GM23338 (cell line): ENCODE results near the gene TYMP. TPM values are rescaled to one million over a fixed set of nuclear protein-coding genes. Genes with fewer than 3 reads are reported as not detected.
A peak's percentile ranks its signal among the peaks of the same experiment; 100 is the strongest.

Experiments
- ATAC-seq: fragments of 200-7000 bp; cut with Tn5 transposase; 3 replicates; pipeline ENCODE4 v1.9.1; 2020
- DNase-seq: peaks from one replicate; pipeline ENCODE4 v3.0.0-alpha.2; 2015; ENCODE audit warnings: low spot score
- H2AFZ ChIP-seq: fragments of 200-600 bp; sonication (generic); 2 replicates; pipeline ENCODE4 v1.8.0; 2016; ENCODE audit warnings: antibody characterized with exemption, mild to moderate bottlenecking, moderate library complexity
- H3F3A ChIP-seq: fragments of 200-600 bp; sonication (generic); replicated peaks from 2 replicates; pipeline ENCODE4 v1.8.0; 2017; ENCODE audit warnings: antibody characterized with exemption, mixed run types, low read depth
- H3K27ac ChIP-seq: fragments of 200-600 bp; sonication (generic); 2 replicates; pipeline ENCODE4 v1.6.1; 2016; ENCODE audit warnings: low read depth
- H3K27me3 ChIP-seq: fragments of 200-600 bp; sonication (generic); 2 replicates; pipeline ENCODE4 v1.8.0; 2016; ENCODE audit warnings: mild to moderate bottlenecking, mixed run types, moderate library complexity; ENCODE audit not compliant: insufficient read depth
- H3K36me3 ChIP-seq: fragments of 200-600 bp; sonication (generic); 2 replicates; pipeline ENCODE4 v1.8.0; 2016; ENCODE audit warnings: mild to moderate bottlenecking; ENCODE audit not compliant: insufficient read depth
- H3K4me1 ChIP-seq: fragments of 200-600 bp; sonication (generic); 2 replicates; pipeline ENCODE4 v1.8.0; 2016; ENCODE audit warnings: mild to moderate bottlenecking, moderate library complexity; ENCODE audit not compliant: insufficient read depth
- H3K4me2 ChIP-seq: fragments of 200-600 bp; sonication (generic); 2 replicates; pipeline ENCODE4 v1.7.1; 2017; ENCODE audit warnings: mixed run types
- H3K4me3 ChIP-seq: fragments of 200-600 bp; sonication (generic); 2 replicates; pipeline ENCODE4 v1.6.1; 2016; ENCODE audit warnings: mixed run types
- H3K79me2 ChIP-seq: fragments of 200-600 bp; sonication (generic); replicated peaks from 2 replicates; pipeline ENCODE4 v1.8.0; 2017; ENCODE audit warnings: mild to moderate bottlenecking; ENCODE audit not compliant: insufficient read depth
- H3K9me2 ChIP-seq: fragments of 200-600 bp; sonication (generic); 2 replicates; pipeline ENCODE4 v1.8.0; 2017; ENCODE audit not compliant: insufficient read depth
- H4K20me1 ChIP-seq: fragments of 200-600 bp; sonication (generic); replicated peaks from 2 replicates; pipeline ENCODE4 v1.8.0; 2017; ENCODE audit warnings: mild to moderate bottlenecking; ENCODE audit not compliant: insufficient read depth
- H3K27ac Mint-ChIP-seq: 2 replicates; pipeline ENCODE4 v1.8.0; 2020; ENCODE audit warnings: inconsistent platforms, mild to moderate bottlenecking, moderate library complexity, mixed read lengths
- H3K27me3 Mint-ChIP-seq: 3 replicates; pipeline ENCODE4 v1.8.0; 2022; ENCODE audit warnings: low read depth, mild to moderate bottlenecking, moderate library complexity, mixed read lengths, inconsistent platforms; ENCODE audit not compliant: insufficient read depth, poor library complexity
- H3K36me3 Mint-ChIP-seq: 3 replicates; pipeline ENCODE4 v1.8.0; 2021; ENCODE audit warnings: low read depth, mild to moderate bottlenecking, inconsistent platforms, moderate library complexity, mixed read lengths
- H3K4me1 Mint-ChIP-seq: 3 replicates; pipeline ENCODE4 v1.8.0; 2020; ENCODE audit warnings: mild to moderate bottlenecking, inconsistent platforms, mixed read lengths
- H3K4me3 Mint-ChIP-seq: 3 replicates; pipeline ENCODE4 v1.8.0; 2021; ENCODE audit warnings: moderate library complexity, mild to moderate bottlenecking, inconsistent platforms, mixed read lengths
- H3K9me3 Mint-ChIP-seq: 3 replicates; pipeline ENCODE4 v1.8.0; 2020; ENCODE audit warnings: moderate library complexity, mild to moderate bottlenecking, inconsistent platforms, mixed read lengths
- CTCF ChIP-seq, 2 experiments: fragments of 200-600 bp in 1 of 2; sonication (generic) in 1 of 2; conservative IDR thresholded peaks; 2 replicates each; pipeline versions ENCODE4 v1.5.1 to v1.6.1; 2016 to 2017; ENCODE audit warnings: antibody characterized with exemption in 2 of 2, low read depth in 2 of 2, mild to moderate bottlenecking in 2 of 2, moderate library complexity in 1 of 2
- EZH2 ChIP-seq: fragments of 200-600 bp; sonication (generic); IDR thresholded peaks from one replicate; pipeline ENCODE4 v1.8.0; 2017; ENCODE audit warnings: antibody characterized with exemption, mild to moderate bottlenecking, low read depth; ENCODE audit not compliant: unreplicated experiment
- STAT1 ChIP-seq: IDR thresholded peaks from one replicate; pipeline ENCODE4 v1.6.1; 2016; ENCODE audit warnings: antibody characterized with exemption; ENCODE audit not compliant: unreplicated experiment
- ZNF462 ChIP-seq: fragments of 250-450 bp; sonication (Bioruptor Pico); IDR thresholded peaks from 2 replicates; pipeline ENCODE4 v1.5.0; 2020; ENCODE audit warnings: mild to moderate bottlenecking, moderate library complexity
- polyA plus RNA-seq: library from polyadenylated mRNA; unstranded; fragments of >200 nt; fragmentation: Nextera tagmentation; extraction: Ambion mirVana; gene quantifications from 2 replicates; pipeline ENCODE4 v1.2.1, GENCODE V29; 2016
- total RNA-seq: library from RNA; depleted of rRNA; stranded (reverse); fragments of >200 nt; shearing (Covaris generic); gene quantifications from 2 replicates; pipeline ENCODE4 v1.2.3, GENCODE V29; 2014

TYMP gene
- total and polyA plus RNA-seq, 2 experiments from 2014 or later: 0.28 to 1.8 TPM

- H3K4me1 ChIP-seq: 0 out of 2 replicates have a peak, but pooled peaks cover 4% of the 10 kb centered on the region
- ATAC-seq: peak; percentile 53
- H3K4me2 ChIP-seq: peak overlapping the region; percentile 87
- H3F3A ChIP-seq: no peaks in the 10 kb centered on the region; the same call in 1 of the 2 replicates
- peak overlapping the region; percentile 83; the same call in 1 of the 2 replicates for H2AFZ ChIP-seq
- Mint-ChIP-seq H3K4me1 (peaks cover 5% of the 10 kb centered on the region; the same call in 2 of the 3 replicates), H3K36me3 (no peaks in the 10 kb centered on the region), H3K27ac (no peak overlapping the region), H3K9me3 (no peaks in the 10 kb centered on the region; the same call in 2 of the 3 replicates), H3K27me3 (peaks cover 73% of the 10 kb centered on the region), H3K4me3 (peak overlapping the region; percentile 62)
- H3K4me3 ChIP-seq: peak overlapping the region; percentile 66
- H3K36me3 ChIP-seq: no peaks in the 10 kb centered on the region
- no peak overlapping the region for H3K27ac ChIP-seq
- no peaks in the 10 kb centered on the region; the same call in none of the 2 replicates for H4K20me1 ChIP-seq
- H3K9me2 ChIP-seq: no peaks in the 10 kb centered on the region
- DNase-seq: peak; percentile 76
- no peaks in the 10 kb centered on the region for H3K79me2 ChIP-seq
- TF ChIP-seq EZH2 (peak; percentile 57), CTCF (conservative IDR thresholded peaks at IDR 0.05; ENCODE audit: low read depth in 2 of 2) (no peak)
- H3K27me3 ChIP-seq: peaks cover 77% of the 10 kb centered on the region
Measured at GRCh38 chr22:50531962-50532674, 2.3 kb upstream of the TYMP start.

GRCh38 chr22:50531546-50531961 is 1.7 kb upstream of the TYMP start:
- Mint-ChIP-seq H3K27me3 (peaks cover 77% of the 10 kb centered on the region), H3K36me3 (no peaks in the 10 kb centered on the region), H3K4me3 (peak overlapping the region; percentile 65; the same call in 2 of the 3 replicates), H3K4me1 (peaks cover 10% of the 10 kb centered on the region; the same call in 2 of the 3 replicates), H3K9me3 (no peaks in the 10 kb centered on the region; the same call in 2 of the 3 replicates), H3K27ac (no peak overlapping the region)
- no peaks in the 10 kb centered on the region; the same call in 1 of the 2 replicates for H3F3A ChIP-seq
- peak overlapping the region; percentile 87 for H3K4me2 ChIP-seq
- DNase-seq: peak; percentile 54
- 0 out of 2 replicates have a peak, but pooled peaks cover 4% of the 10 kb centered on the region for H3K4me1 ChIP-seq
- no peaks in the 10 kb centered on the region for H3K36me3 ChIP-seq
- peak overlapping the region; percentile 83 for H2AFZ ChIP-seq
- H4K20me1 ChIP-seq: no peaks in the 10 kb centered on the region; the same call in none of the 2 replicates
- peak overlapping the region; percentile 66 for H3K4me3 ChIP-seq
- no peak overlapping the region for H3K27ac ChIP-seq
- peak; percentile 24 for ATAC-seq
- H3K79me2 ChIP-seq: no peaks in the 10 kb centered on the region
- no peaks in the 10 kb centered on the region for H3K9me2 ChIP-seq
- H3K27me3 ChIP-seq: peaks cover 82% of the 10 kb centered on the region
- no peak for TF ChIP-seq ZNF462
- no peak for TF ChIP-seq CTCF (conservative IDR thresholded peaks at IDR 0.05; ENCODE audit: low read depth in 2 of 2)
- no peak for TF ChIP-seq STAT1
